GM12874 (cell line): Measurements from ENCODE around the gene ELF3.

Experiments
- TF ChIP-seq, protein P1 (sequence below): IDR thresholded peaks from 2 replicates; pipeline ENCODE4 v1.5.1; 2011; ENCODE audit warnings: low read depth, mild to moderate bottlenecking, control low read depth, low read length, moderate library complexity; ENCODE audit not compliant: insufficient read depth

ELF3 gene

DNA sequence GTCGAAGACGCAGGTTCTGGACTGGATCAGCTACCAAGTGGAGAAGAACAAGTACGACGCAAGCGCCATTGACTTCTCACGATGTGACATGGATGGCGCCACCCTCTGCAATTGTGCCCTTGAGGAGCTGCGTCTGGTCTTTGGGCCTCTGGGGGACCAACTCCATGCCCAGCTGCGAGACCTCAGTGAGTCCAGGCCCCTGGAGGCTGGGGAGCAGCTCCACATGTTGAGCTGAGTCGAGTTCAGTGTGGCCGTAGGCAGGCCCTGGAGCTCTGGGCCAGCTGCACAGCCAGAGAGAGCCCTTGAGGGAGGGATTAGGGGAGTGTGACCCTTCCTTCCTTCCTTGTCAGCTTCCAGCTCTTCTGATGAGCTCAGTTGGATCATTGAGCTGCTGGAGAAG lies 1.6 kb downstream of the ELF3 start:
- TF ChIP-seq, protein P1, sequence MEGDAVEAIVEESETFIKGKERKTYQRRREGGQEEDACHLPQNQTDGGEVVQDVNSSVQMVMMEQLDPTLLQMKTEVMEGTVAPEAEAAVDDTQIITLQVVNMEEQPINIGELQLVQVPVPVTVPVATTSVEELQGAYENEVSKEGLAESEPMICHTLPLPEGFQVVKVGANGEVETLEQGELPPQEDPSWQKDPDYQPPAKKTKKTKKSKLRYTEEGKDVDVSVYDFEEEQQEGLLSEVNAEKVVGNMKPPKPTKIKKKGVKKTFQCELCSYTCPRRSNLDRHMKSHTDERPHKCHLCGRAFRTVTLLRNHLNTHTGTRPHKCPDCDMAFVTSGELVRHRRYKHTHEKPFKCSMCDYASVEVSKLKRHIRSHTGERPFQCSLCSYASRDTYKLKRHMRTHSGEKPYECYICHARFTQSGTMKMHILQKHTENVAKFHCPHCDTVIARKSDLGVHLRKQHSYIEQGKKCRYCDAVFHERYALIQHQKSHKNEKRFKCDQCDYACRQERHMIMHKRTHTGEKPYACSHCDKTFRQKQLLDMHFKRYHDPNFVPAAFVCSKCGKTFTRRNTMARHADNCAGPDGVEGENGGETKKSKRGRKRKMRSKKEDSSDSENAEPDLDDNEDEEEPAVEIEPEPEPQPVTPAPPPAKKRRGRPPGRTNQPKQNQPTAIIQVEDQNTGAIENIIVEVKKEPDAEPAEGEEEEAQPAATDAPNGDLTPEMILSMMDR = no peak

DNA sequence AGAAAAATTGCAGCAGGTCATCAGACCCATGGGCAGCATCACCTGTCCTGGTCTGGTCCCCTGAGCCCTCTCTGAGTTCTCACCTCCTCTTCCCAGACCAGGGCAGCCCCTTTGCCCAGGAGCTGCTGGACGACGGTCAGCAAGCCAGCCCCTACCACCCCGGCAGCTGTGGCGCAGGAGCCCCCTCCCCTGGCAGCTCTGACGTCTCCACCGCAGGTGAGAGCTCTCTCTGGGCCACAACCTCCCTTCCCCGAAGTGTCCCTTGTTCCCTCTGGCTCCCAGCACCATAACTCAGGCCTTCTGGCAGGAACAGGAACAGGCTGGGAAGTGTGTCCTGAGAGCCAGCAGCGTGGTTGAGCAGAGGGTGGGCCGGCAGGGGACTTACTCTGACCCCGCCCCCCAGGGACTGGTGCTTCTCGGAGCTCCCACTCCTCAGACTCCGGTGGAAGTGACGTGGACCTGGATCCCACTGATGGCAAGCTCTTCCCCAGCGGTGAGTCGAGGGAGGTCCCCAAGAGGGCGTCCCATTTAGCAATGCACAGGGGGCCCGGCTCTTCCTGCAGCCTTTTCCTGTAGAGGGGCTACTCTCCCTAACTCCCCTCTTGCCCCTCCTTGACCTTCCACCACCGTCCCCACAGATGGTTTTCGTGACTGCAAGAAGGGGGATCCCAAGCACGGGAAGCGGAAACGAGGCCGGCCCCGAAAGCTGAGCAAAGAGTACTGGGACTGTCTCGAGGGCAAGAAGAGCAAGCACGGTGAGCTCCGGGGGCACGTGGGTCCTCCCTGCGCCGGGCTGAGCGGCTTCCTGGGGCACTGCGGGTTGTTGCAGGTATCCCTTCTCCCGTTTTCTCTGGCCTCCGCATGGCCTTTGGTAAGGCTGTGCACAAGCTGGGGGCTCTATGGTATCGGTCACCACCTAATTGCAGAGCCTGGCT lies 2.4 kb downstream of the ELF3 start:
- TF ChIP-seq, protein P1 = no peak

DNA sequence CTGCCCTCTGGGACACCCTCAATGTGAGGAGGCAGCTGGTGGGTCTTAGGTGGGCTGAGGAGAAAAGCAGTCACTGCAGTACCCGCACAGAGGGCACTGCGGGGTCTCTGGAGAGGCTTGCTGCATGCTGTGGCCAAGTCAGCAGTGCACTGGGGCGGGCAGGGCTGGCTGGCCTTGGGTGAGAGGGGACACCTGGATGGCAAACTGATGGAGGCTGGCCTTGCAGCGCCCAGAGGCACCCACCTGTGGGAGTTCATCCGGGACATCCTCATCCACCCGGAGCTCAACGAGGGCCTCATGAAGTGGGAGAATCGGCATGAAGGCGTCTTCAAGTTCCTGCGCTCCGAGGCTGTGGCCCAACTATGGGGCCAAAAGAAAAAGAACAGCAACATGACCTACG lies 3.2 kb downstream of the ELF3 start:
- TF ChIP-seq, protein P1 = no peak

DNA sequence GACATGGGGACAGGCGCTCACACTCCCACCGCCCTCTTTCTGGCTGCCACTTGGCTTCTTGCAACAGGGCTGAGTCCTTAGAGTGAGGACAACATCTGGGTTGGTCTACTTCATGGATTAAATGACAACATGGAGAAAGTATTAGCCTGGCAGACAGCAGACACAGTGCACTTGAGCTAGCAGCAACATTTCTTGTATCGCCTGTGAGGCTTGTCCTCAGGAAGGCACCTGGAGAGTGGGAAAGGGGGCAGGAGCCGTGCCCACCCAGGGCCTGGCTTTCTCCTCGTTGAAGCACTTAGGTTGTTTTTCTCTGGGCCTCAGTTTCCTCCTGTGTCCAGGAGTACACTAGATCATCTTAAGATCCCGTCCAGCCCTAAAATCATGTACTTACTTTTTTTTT lies 3.7 kb downstream of the ELF3 start:
- TF ChIP-seq, protein P1 = no peak

DNA sequence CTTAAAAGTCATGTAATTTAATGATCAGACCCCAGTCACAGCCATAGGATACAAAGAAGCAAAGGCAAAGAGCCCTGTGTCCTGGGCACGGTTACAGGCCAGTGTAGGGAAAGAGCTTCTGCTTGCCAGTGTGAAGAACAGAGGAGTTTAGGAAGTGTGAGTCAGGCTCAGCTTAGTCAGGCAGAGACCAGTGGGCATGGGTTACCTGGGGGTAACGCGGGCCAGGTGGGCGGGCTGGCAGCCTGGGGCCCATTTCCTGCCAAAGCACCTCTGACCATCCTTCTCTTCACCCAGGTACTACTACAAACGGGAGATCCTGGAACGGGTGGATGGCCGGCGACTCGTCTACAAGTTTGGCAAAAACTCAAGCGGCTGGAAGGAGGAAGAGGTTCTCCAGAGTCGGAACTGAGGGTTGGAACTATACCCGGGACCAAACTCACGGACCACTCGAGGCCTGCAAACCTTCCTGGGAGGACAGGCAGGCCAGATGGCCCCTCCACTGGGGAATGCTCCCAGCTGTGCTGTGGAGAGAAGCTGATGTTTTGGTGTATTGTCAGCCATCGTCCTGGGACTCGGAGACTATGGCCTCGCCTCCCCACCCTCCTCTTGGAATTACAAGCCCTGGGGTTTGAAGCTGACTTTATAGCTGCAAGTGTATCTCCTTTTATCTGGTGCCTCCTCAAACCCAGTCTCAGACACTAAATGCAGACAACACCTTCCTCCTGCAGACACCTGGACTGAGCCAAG lies 4.7 kb downstream of the ELF3 start:
- TF ChIP-seq, protein P1 = no peak

DNA sequence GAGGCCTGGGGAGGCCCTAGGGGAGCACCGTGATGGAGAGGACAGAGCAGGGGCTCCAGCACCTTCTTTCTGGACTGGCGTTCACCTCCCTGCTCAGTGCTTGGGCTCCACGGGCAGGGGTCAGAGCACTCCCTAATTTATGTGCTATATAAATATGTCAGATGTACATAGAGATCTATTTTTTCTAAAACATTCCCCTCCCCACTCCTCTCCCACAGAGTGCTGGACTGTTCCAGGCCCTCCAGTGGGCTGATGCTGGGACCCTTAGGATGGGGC lies 5.2 kb downstream of the ELF3 start:
- TF ChIP-seq, protein P1 = no peak

DNA sequence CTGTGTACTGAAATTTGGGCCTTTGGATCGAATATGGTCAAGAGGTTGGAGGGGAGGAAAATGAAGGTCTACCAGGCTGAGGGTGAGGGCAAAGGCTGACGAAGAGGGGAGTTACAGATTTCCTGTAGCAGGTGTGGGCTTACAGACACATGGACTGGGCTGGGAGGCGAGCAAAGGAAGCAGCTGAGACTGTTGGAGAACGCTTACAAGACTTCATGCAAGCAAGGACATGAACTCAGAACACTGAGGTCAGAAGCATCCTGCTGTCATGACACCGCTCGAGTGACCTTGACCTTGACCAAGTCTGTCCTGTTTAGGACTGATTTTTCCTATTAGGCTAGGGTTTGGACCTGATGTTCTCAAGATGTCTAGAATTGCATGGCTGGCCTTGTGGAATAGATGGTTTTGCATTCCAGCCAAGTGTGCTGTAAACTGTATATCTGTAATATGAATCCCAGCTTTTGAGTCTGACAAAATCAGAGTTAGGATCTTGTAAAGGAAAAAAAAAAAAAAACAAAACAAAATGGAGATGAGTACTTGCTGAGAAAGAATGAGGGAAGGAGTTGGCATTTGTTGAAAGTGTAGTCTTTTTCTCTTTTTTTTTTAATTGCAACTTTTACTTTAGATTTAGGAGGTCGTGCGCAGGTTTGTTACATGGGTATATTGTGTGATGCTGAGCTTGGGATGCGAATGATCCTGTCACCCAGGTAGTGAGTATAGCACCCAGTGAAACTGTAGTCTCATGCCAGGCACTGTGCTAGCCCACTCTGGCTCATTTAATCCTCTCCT lies 5.8 kb downstream of the ELF3 start:
- TF ChIP-seq, protein P1 = no peak
